Suprapubic skin (tissue), 4 donors: ENCODE measurements around the gene VAMP2.

Experiments used
- EP300 ChIP-seq: sonication (generic); formaldehyde crosslinking; IDR thresholded peaks from one replicate; pipeline ENCODE4 v1.6.1; 2017; ENCODE audit warnings: antibody characterized with exemption
- POLR2A ChIP-seq, 2 donors: fragments of 450-650 bp; IDR thresholded peaks; one replicate each; pipeline ENCODE4 v1.6.1; 2017; ENCODE audit warnings: antibody characterized with exemption in 2 of 2, mild to moderate bottlenecking in 2 of 2, moderate library complexity in 2 of 2
- POLR2AphosphoS5 ChIP-seq, 3 donors: sonication (generic); formaldehyde crosslinking; IDR thresholded peaks; one replicate each; pipeline ENCODE4 v1.6.1; 2017; ENCODE audit warnings: antibody characterized with exemption in 3 of 3
- TF ChIP-seq, protein P1 (sequence below), 2 donors: fragments of 200-600 bp in 1 of 2; fragments of 450-650 bp in 1 of 2; sonication (generic) in 1 of 2; IDR thresholded peaks; one replicate each; pipeline ENCODE4 v1.5.1; 2016 to 2019; ENCODE audit warnings: antibody characterized with exemption in 2 of 2, mild to moderate bottlenecking in 1 of 2, moderate library complexity in 1 of 2

- TF ChIP-seq, protein P1, sequence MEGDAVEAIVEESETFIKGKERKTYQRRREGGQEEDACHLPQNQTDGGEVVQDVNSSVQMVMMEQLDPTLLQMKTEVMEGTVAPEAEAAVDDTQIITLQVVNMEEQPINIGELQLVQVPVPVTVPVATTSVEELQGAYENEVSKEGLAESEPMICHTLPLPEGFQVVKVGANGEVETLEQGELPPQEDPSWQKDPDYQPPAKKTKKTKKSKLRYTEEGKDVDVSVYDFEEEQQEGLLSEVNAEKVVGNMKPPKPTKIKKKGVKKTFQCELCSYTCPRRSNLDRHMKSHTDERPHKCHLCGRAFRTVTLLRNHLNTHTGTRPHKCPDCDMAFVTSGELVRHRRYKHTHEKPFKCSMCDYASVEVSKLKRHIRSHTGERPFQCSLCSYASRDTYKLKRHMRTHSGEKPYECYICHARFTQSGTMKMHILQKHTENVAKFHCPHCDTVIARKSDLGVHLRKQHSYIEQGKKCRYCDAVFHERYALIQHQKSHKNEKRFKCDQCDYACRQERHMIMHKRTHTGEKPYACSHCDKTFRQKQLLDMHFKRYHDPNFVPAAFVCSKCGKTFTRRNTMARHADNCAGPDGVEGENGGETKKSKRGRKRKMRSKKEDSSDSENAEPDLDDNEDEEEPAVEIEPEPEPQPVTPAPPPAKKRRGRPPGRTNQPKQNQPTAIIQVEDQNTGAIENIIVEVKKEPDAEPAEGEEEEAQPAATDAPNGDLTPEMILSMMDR (IDR thresholded peaks at IDR 0.05), result no peak
- TF ChIP-seq POLR2AphosphoS5 (IDR thresholded peaks at IDR 0.05) (no peak), POLR2A (IDR thresholded peaks at IDR 0.05) (no peak), EP300 (no peak)
Observed at GRCh38 chr17:8117367-8117979, 45.3 kb downstream of the VAMP2 start.
